Measurements from ENCODE around the gene C4orf50.

C4orf50 gene

DNA sequence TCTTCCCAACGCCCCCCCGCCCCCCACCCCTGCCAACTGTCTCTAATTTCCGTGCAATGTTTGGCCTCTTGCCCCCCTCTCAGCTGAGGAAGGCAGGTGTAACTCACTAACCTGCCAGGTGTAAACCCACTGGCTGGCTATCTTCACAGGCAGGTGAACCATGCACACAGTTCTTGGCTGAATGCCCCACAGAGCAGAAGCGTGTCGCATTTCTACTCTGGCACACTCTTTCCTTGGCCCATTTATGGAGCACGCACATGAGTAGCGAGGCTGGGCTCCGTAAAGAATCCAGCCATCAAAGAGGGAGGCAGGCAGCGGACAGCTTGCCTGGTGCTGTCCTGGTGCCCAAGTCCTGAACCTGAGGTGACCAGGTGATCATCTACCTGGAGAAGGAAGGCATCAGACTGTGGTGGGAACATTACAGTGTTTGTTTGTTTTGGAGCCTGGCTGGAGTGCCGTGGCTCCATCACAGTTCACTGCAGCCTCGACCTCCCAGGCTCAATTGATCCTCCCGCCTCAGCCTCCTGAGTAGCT lies 86.1 kb downstream of the C4orf50 start:
- Histone ChIP-seq H3K9ac (no peak overlapping the region), H3K27ac (no peak overlapping the region), H3K27me3 (no peaks in the 10 kb centered on the region), H3K36me3 (no peaks in the 10 kb centered on the region), H3K4me2 (peak overlapping the region in 6 of 11 experiments; percentile 6 to 92 (median 36); a peak in 6 of 22 replicates), H3K9me3 (replicated peaks in 1 of 11) (no peaks in the 10 kb centered on the region), H3K4me1 (peaks cover 31 to 79% (median 66%) of the 10 kb centered on the region in 10 experiments), H3K4me3 (no peak overlapping the region), H4K20me1 (no peaks in the 10 kb centered on the region; a peak in 1 of 22 replicates)
- no peak for TF ChIP-seq Cebpa-rat (IDR thresholded peaks at IDR 0.05)

DNA sequence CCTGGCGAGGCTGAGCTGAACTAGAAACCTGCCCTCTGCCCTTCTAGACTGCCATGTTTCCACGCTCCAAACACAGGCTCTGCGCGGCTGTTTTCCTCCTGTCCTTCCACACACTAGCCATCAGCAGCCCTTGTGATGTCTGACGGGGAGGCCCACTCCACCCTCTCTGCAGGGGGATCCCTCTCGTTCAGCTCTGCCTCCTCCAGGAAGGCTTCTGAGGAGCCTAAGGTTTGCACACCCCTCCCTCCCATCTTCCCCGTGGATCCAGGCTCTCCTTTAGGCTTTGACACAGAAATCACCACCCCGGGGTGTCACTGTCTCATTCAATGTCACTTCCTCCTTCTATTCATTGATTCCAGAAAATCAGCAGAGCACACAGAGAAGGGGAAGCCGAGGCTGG lies 86.7 kb downstream of the C4orf50 start:
- Histone ChIP-seq H3K4me1 (peaks cover 37 to 84% (median 72%) of the 10 kb centered on the region in 10 experiments), H3K27ac (no peak overlapping the region), H4K20me1 (no peaks in the 10 kb centered on the region; a peak in 1 of 22 replicates), H3K27me3 (no peaks in the 10 kb centered on the region), H3K4me2 (peak overlapping the region in 9 of 11 experiments; percentile 27 to 92 (median 44); a peak in 16 of 22 replicates), H3K9ac (no peak overlapping the region), H3K36me3 (no peaks in the 10 kb centered on the region), H3K9me3 (replicated peaks in 1 of 11) (no peaks in the 10 kb centered on the region), H3K4me3 (no peak overlapping the region)
- TF ChIP-seq Cebpa-rat (IDR thresholded peaks at IDR 0.05), result no peak

DNA sequence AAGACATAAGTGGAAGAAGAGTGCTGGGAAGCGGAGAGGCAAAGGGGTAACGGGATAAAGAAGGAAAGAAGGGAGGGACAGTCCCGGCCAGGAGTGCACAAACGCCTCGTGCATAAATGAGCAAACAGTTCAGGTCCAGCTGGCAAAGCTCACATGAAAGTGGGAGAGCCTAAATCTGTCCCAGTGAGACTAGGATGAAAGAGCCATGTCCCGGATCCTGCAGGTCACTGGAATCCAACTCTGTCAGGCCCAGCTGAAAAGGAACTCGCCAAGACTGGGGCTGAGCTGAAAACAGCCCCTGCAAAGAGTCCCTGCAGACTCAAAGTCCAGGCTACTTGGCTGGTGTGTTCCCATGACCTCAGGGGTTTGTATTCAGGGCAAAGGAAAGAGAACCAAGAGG lies 87.4 kb downstream of the C4orf50 start:
- Histone ChIP-seq H3K4me3 (no peak overlapping the region), H3K27me3 (no peaks in the 10 kb centered on the region), H3K36me3 (no peaks in the 10 kb centered on the region), H3K9me3 (replicated peaks in 1 of 11) (no peaks in the 10 kb centered on the region), H3K9ac (no peak overlapping the region), H3K27ac (no peak overlapping the region), H4K20me1 (no peaks in the 10 kb centered on the region; a peak in 1 of 22 replicates), H3K4me2 (peak overlapping the region in 8 of 11 experiments; percentile 17 to 92 (median 40); a peak in 15 of 22 replicates), H3K4me1 (peaks cover 39 to 91% (median 78%) of the 10 kb centered on the region in 10 experiments)
- TF ChIP-seq Cebpa-rat (IDR thresholded peaks at IDR 0.05), result no peak

DNA sequence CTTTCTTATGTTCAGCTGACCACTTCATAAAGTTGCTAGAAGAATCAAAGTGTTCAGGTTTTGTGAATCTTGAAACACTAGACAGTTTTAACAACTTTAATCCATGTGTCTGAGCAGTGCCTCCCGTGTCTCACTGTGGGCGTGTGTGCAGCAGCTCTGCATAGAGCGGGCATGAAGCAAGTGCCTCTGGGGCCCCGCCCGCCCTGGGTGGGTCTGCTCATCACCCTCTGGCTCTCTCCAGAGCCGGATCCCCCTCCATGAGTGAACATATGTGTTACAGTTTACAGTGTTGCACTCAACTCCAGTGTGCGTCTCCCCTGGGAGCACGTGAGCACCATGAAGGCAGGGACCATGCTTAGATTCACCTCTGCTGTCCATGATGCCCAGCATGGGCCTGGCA lies 87.8 kb downstream of the C4orf50 start:
- Histone ChIP-seq H3K4me1 (peaks cover 39 to 93% (median 80%) of the 10 kb centered on the region in 10 experiments), H3K4me3 (no peak overlapping the region), H3K27me3 (no peaks in the 10 kb centered on the region)

DNA sequence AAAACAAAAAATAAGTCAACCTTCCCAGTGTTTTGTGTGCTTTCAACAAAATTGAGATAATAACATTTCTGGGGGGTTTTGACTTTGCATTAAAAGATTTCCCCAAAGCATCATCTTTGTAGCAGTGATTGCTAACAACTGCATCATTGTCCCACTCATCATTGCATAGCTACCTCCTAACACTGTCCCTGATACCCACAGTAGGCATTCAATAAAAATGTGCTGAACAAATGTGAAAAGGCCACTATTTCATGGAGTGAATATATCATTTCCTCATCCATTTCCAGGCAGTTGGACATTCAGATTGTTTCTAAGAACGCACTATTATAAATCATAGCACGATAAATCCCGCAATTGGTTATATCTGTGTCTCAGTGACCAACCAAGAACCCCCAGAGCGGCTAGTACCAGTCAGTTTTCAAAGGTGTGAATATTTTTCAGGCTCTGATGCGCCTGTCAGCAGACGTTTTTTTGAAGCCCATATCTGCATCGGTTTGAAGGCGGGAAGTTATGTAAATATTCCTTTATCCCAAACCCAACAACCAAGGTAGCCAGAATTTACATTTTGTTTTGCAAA lies 89.3 kb downstream of the C4orf50 start:
- H3K27me3 ChIP-seq, result no peaks in the 10 kb centered on the region
- TF ChIP-seq Cebpa-rat (IDR thresholded peaks at IDR 0.05), result no peak
- H3K4me3 ChIP-seq, result no peak overlapping the region

More for the DNA sequence above, 87.8 kb downstream of the C4orf50 start:
- no peaks in the 10 kb centered on the region for H3K9me3 ChIP-seq (replicated peaks in 1 of 11)
- no peak overlapping the region for H3K27ac ChIP-seq
- peak overlapping the region in 8 of 11 experiments; percentile 17 to 92 (median 40); a peak in 15 of 22 replicates for H3K4me2 ChIP-seq
- H3K9ac ChIP-seq, result no peak overlapping the region
- TF ChIP-seq Cebpa-rat (IDR thresholded peaks at IDR 0.05), result no peak
- H4K20me1 ChIP-seq, result no peaks in the 10 kb centered on the region; a peak in 1 of 22 replicates
- H3K36me3 ChIP-seq, result no peaks in the 10 kb centered on the region

DNA sequence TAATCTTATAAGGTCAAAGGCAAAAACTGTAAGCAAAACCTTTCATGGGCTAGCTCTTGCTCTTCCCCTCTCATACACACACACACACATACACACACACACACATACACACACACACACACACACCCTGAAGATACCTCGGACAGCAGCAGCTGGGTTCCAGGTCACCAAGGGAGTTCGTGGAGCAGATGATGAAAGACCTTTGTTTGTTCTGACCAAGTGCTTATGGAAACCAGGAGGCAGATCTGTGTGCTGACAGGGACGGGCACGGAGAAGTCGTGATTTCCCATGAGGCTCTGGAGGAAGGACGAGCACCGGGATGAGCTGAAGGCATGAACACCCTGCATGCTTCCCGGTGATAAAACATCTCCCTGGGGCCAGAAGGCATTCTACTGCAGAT lies 90.0 kb downstream of the C4orf50 start:
- Histone ChIP-seq H3K4me3 (no peak overlapping the region), H3K9me3 (replicated peaks in 1 of 11) (no peaks in the 10 kb centered on the region), H3K27me3 (no peaks in the 10 kb centered on the region), H3K4me1 (peaks cover 22 to 79% (median 60%) of the 10 kb centered on the region in 10 experiments; a peak in 19 of 20 replicates), H3K9ac (no peak overlapping the region), H3K4me2 (peak overlapping the region in 9 of 11 experiments; percentile 29 to 92 (median 87); a peak in 17 of 22 replicates), H3K27ac (no peak overlapping the region), H4K20me1 (no peaks in the 10 kb centered on the region; a peak in 1 of 22 replicates), H3K36me3 (no peaks in the 10 kb centered on the region)
- TF ChIP-seq Cebpa-rat (IDR thresholded peaks at IDR 0.05), result no peak

More for the DNA sequence above, 89.3 kb downstream of the C4orf50 start:
- Histone ChIP-seq H3K4me2 (peak overlapping the region in 6 of 11 experiments; percentile 79 to 92 (median 88); a peak in 11 of 22 replicates), H3K27ac (no peak overlapping the region), H4K20me1 (no peaks in the 10 kb centered on the region; a peak in 1 of 22 replicates), H3K4me1 (peaks cover 28 to 86% (median 67%) of the 10 kb centered on the region in 10 experiments), H3K9ac (no peak overlapping the region), H3K9me3 (replicated peaks in 1 of 11) (no peaks in the 10 kb centered on the region), H3K36me3 (no peaks in the 10 kb centered on the region)

DNA sequence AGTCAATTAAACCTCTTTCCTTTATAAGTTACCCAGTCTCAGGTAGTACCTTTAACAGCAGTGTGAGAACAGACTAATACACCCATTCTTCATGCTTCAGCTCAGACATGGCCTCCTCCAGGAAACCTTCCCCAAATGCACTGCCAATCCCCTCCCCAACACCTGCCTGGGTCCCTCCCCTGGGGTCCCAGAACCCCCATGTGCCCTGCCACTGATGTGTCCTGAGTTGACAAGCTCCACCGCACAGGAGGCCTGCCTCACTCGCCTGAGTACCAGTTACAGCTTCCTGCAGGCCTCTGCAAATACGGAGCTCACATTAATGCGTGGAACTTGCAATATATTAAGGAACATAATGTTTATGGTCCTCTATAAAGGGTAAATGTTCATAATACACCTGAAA lies 90.5 kb downstream of the C4orf50 start:
- H3K4me2 ChIP-seq, result peak overlapping the region in 9 of 11 experiments; percentile 29 to 92 (median 87); a peak in 18 of 22 replicates
- no peaks in the 10 kb centered on the region for H3K9me3 ChIP-seq (replicated peaks in 1 of 11)
- H3K4me3 ChIP-seq, result no peak overlapping the region
- peaks cover 22 to 75% (median 59%) of the 10 kb centered on the region in 10 experiments; a peak in 19 of 20 replicates for H3K4me1 ChIP-seq
- H3K27me3 ChIP-seq, result no peaks in the 10 kb centered on the region
- no peaks in the 10 kb centered on the region; a peak in 1 of 22 replicates for H4K20me1 ChIP-seq
- H3K36me3 ChIP-seq, result no peaks in the 10 kb centered on the region
- H3K9ac ChIP-seq, result no peak overlapping the region
- H3K27ac ChIP-seq, result peak overlapping the region in 1 of 11 experiments; percentile 30; a peak in 2 of 22 replicates
- TF ChIP-seq Cebpa-rat (IDR thresholded peaks at IDR 0.05), result no peak

DNA sequence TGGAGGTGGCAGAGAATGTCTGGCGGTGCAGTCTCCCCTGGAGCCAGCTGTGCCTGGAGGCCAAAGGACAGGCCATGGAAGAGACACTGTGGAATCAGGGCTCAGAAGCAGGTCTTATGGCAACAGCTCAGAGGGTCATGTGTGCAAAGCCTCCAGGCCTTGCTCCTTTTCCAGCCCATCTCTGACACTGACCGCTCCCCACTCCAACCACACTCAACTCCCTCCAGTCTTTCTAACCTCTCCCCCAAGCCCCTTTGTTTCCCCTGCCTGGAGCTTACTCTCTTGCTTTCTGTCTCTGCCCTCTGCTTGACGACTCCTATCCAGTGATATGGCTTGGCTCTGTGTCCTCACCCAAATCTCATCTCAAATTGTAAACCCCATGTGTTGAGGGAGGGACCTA lies 91.1 kb downstream of the C4orf50 start:
- no peaks in the 10 kb centered on the region for H3K9me3 ChIP-seq (replicated peaks in 1 of 11)
- peaks cover 21 to 75% (median 58%) of the 10 kb centered on the region in 10 experiments; a peak in 19 of 20 replicates for H3K4me1 ChIP-seq
- H3K9ac ChIP-seq, result peak overlapping the region in 1 of 11 experiments; percentile 3; a peak in 1 of 22 replicates
- H4K20me1 ChIP-seq, result peaks cover 0 to 2% (median 0%) of the 10 kb centered on the region in 11 experiments; a peak in 1 of 22 replicates
- no peaks in the 10 kb centered on the region for H3K36me3 ChIP-seq
- H3K27me3 ChIP-seq, result 0 out of 22 replicates have a peak, but pooled peaks cover 0 to 2% (median 0%) of the 10 kb centered on the region in 11 experiments
- no peak for TF ChIP-seq Cebpa-rat (IDR thresholded peaks at IDR 0.05)
- peak overlapping the region in 1 of 10 experiments; percentile 22; a peak in 1 of 20 replicates for H3K4me3 ChIP-seq
- H3K27ac ChIP-seq, result peak overlapping the region in 2 of 11 experiments; percentile 21 to 30; a peak in 2 of 22 replicates
- H3K4me2 ChIP-seq, result peak overlapping the region; percentile 4 to 92 (median 79); a peak in 19 of 22 replicates

DNA sequence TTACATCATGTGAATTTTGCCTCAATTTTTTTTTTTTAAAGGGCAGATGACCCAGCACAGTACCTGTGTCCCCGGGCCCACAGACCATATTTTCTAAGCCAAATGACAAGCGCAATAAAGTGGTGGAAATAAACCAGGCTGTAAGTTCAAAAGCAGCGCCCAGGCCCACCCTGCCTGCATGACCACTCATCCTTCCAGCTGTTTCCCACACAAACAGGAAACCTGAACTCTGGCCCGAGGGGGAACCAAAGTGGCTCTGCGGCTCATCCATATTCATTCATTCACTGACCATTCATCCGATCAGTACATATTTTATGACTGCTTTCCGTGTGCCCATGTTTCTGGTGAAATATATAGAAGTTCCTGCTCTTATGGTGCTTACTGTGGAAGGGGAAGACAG lies 91.6 kb downstream of the C4orf50 start:
- peaks cover 16 to 79% (median 61%) of the 10 kb centered on the region in 10 experiments; a peak in 19 of 20 replicates for H3K4me1 ChIP-seq
- peak overlapping the region in 1 of 10 experiments; percentile 22; a peak in 1 of 20 replicates for H3K4me3 ChIP-seq
- no peak for TF ChIP-seq Cebpa-rat (IDR thresholded peaks at IDR 0.05)
- H3K36me3 ChIP-seq, result no peaks in the 10 kb centered on the region
- H3K9ac ChIP-seq, result 0 out of 22 replicates have a peak overlapping the region, but pooled peaks of 1 of the 11 experiments have one; percentile 3
- H3K4me2 ChIP-seq, result peak overlapping the region; percentile 4 to 92 (median 79); a peak in 20 of 22 replicates
- H4K20me1 ChIP-seq, result peaks cover 0 to 7% (median 0%) of the 10 kb centered on the region in 11 experiments; a peak in 3 of 22 replicates
- 0 out of 22 replicates have a peak, but pooled peaks cover 0 to 6% (median 0%) of the 10 kb centered on the region in 11 experiments for H3K27me3 ChIP-seq
- H3K27ac ChIP-seq, result peak overlapping the region in 1 of 11 experiments; percentile 21; a peak in 1 of 22 replicates
- no peaks in the 10 kb centered on the region for H3K9me3 ChIP-seq (replicated peaks in 1 of 11)

Data from BLaER1 treated with 17β-estradiol and CSF1 and Interleukin-3, amounts not matched to agents 10 nM and 100 nM (cell line).